Measurements from ENCODE around the gene SUSD4. TPM values are rescaled to one million over a fixed set of nuclear protein-coding genes. Genes with fewer than 3 reads are reported as not detected.
A peak's percentile ranks its signal among the peaks of the same experiment; 100 is the strongest.

Gene SUSD4
- total RNA-seq, 5 donors from 2014 or later (not counting 1 experiment from before 2014, with no cell fraction given): 1.3 to 16.7 (median 6.4) TPM

DNA sequence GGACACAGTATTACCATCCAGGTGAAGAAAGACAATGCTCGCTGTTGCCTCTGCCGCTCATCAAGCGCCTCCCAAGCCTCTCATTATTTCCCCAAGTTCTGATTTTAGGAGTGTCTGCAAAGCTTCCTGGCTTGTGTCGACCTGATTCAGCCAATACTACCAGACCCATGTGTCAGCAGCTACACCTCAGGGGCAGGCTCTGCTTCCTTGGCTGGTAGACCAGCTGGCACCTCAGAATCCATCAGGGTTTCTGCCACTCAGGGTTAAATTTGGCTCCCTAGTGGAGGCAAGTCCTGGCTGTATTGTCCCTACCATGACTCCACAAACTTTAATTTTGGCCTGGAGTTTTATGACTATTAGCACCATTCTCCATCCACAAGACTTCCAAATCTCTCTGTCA, 35.4 kb downstream of the SUSD4 start:
- Mint-ChIP-seq H3K9me3 (no peaks in the 10 kb centered on the region), H3K27me3 (no peaks in the 10 kb centered on the region), H3K4me1 (peaks cover 16 to 27% (median 17%) of the 10 kb centered on the region in 3 donors), H3K36me3 (no peaks in the 10 kb centered on the region), H3K4me3 (no peak overlapping the region), H3K27ac (no peak overlapping the region)
- no peak for DNase-seq
- Histone ChIP-seq H3K36me3 (ENCODE audit: control insufficient read depth in 2 of 2, extremely low read depth in 1 of 2, insufficient read depth in 1 of 2, low read length in 1 of 2) (peaks cover 0 to 2% of the 10 kb centered on the region in 2 donors), H3K27ac (ENCODE audit: low read length) (no peak overlapping the region), H3K27me3 (replicated peaks in 1 of 2; ENCODE audit: control insufficient read depth in 2 of 2, extremely low read depth in 1 of 2, insufficient read depth in 2 of 2, low read length in 1 of 2) (peaks cover 0 to under 1% of the 10 kb centered on the region in 2 experiments), H3K9me3 (no peaks in the 10 kb centered on the region), H3K4me1 (ENCODE audit: control insufficient read depth in 1 of 2, extremely low read depth in 1 of 2, insufficient read depth in 2 of 2, low read length in 2 of 2) (peaks cover 15 to 16% of the 10 kb centered on the region in 2 experiments), H3K4me3 (ENCODE audit: control insufficient read depth in 1 of 2, extremely low read depth in 1 of 2, low read length in 1 of 2) (no peak overlapping the region)
- no peak for ATAC-seq (replicated peaks in 1 of 4)
- ChIA-PET CTCF (no interaction called here), POLR2A (interaction anchor here in 1 of 2 donors (0.6 kb wide), 1 partner anchor 163 kb away, joined by 3 read pairs; no protein-coding TSS in a partner anchor)
- 74% methylated on average over 4 of the region's 4 CpGs for WGBS (ENCODE audit: insufficient coverage)

DNA sequence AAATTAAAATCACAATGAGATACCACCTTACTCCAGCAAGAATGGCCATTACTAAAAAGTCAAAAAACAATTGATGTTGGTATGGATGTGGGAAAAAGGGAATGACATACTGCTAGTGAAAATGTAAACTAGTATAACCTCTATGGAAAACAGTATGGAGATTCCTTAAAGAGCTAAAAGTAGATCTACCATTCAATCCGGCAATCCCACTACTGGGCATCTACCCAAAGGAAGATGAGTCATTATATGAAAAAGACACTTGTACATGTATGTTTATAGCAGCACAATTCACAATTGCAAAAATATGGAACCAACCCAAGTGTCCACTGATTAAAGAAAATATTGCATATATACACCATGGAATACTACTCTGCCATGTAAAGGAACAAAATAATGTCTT, 37.2 kb downstream of the SUSD4 start:
- DNase-seq: no peak
- Mint-ChIP-seq H3K36me3 (no peaks in the 10 kb centered on the region), H3K4me1 (peaks cover 31 to 41% (median 31%) of the 10 kb centered on the region in 3 donors), H3K4me3 (no peak overlapping the region), H3K27ac (no peak overlapping the region), H3K27me3 (no peaks in the 10 kb centered on the region), H3K9me3 (no peaks in the 10 kb centered on the region)
- peaks cover 21 to 26% of the 10 kb centered on the region in 2 experiments for H3K4me1 ChIP-seq (ENCODE audit: control insufficient read depth in 1 of 2, extremely low read depth in 1 of 2, insufficient read depth in 2 of 2, low read length in 2 of 2)
- H3K27me3 ChIP-seq (replicated peaks in 1 of 2; ENCODE audit: control insufficient read depth in 2 of 2, extremely low read depth in 1 of 2, insufficient read depth in 2 of 2, low read length in 1 of 2): peaks cover 0 to 4% of the 10 kb centered on the region in 2 experiments
- H3K27ac ChIP-seq (ENCODE audit: low read length): no peak overlapping the region
- peaks cover 0 to 2% of the 10 kb centered on the region in 2 donors for H3K36me3 ChIP-seq (ENCODE audit: control insufficient read depth in 2 of 2, extremely low read depth in 1 of 2, insufficient read depth in 1 of 2, low read length in 1 of 2)
- no peak for ATAC-seq (replicated peaks in 1 of 4)
- POLR2A ChIA-PET: no interaction called here
- H3K9me3 ChIP-seq: no peaks in the 10 kb centered on the region
- WGBS (ENCODE audit: insufficient coverage): no CpG with 5 or more reads among the region's 1 CpG
- CTCF ChIA-PET: no interaction called here
- no peak overlapping the region for H3K4me3 ChIP-seq (ENCODE audit: control insufficient read depth in 1 of 2, extremely low read depth in 1 of 2, low read length in 1 of 2)

DNA sequence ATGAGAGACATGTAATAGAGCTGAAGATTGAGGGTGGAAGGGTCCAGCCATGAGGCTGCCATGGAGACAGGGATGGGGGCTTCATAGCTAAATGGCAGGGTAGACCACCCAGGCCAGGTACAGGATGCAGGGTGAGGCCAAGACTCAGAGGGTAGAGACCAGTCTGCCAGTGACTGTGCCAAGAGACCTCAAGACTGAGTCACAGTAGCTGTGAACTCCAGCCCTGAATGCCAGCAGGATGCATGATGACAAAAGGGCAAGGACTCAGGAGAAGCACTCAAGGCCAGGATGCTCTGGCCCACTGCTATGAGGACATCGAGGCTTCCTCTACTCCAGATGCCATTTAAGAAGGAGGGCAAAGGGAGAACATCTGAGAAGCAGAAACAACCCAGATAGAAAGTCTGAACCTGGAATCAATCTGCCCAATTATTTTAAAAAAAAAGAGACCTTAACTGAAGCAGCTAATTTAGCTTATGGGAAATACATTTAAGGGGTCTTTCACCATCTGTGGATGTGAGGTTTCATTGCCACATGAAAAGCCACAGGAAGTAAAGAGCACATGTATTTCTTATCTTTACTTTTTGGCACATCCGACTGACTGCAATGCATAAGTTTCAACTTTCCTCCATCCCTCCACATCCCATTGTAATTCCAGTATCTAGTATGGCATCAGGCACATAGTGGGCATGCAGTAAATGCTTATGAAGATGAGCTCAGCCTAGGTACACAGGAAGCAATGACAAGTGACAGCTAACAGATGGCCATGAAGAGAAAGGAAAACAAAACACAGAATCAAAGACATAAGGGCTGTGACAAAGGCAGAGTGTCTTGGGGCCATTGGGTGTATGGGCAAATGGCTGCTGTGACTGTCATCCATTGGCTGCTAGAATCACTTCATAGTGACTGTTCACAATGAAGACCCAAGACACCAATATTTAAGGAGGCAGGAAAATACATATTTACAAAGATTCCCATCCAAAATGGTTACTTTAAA, 40.2 kb downstream of the SUSD4 start:
- ChIA-PET CTCF (interaction anchor here in 1 of 2 donors (0.6 kb wide), 1 partner anchor 876 kb away, joined by 6 read pairs; no protein-coding TSS in a partner anchor), POLR2A (interaction anchor here in 1 of 2 donors (0.6 kb wide), 1 partner anchor 40 kb away, joined by 3 read pairs; the partner anchor contains the start of gene SUSD4)
- ATAC-seq (replicated peaks in 1 of 4) (peak in 3 of 4 experiments; percentile 48 to 56 (median 53)), DNase-seq (peak in 1 of 35 experiments; percentile 9)
- peaks cover 23 to 31% (median 24%) of the 10 kb centered on the region in 3 donors for H3K4me1 Mint-ChIP-seq
- no peaks in the 10 kb centered on the region for H3K27me3 Mint-ChIP-seq
- H3K9me3 Mint-ChIP-seq: no peaks in the 10 kb centered on the region
- H3K36me3 Mint-ChIP-seq: peaks cover 3% of the 10 kb centered on the region
- Histone ChIP-seq H3K4me3 (ENCODE audit: control insufficient read depth in 1 of 2, extremely low read depth in 1 of 2, low read length in 1 of 2) (no peak overlapping the region), H3K27ac (ENCODE audit: low read length) (no peak overlapping the region), H3K36me3 (ENCODE audit: control insufficient read depth in 2 of 2, extremely low read depth in 1 of 2, insufficient read depth in 1 of 2, low read length in 1 of 2) (peaks cover 0 to 2% of the 10 kb centered on the region in 2 donors), H3K4me1 (ENCODE audit: control insufficient read depth in 1 of 2, extremely low read depth in 1 of 2, insufficient read depth in 2 of 2, low read length in 2 of 2) (peaks cover 12 to 22% of the 10 kb centered on the region in 2 experiments), H3K9me3 (no peaks in the 10 kb centered on the region), H3K27me3 (replicated peaks in 1 of 2; ENCODE audit: control insufficient read depth in 2 of 2, extremely low read depth in 1 of 2, insufficient read depth in 2 of 2, low read length in 1 of 2) (peaks cover 0 to 4% of the 10 kb centered on the region in 2 experiments)
- H3K27ac Mint-ChIP-seq: peak overlapping the region in 1 of 2 donors; percentile 66
- no CpG with 5 or more reads among the region's 2 CpGs for WGBS (ENCODE audit: insufficient coverage)
- peak overlapping the region in 2 of 3 donors; percentile 18 to 42 for H3K4me3 Mint-ChIP-seq

DNA sequence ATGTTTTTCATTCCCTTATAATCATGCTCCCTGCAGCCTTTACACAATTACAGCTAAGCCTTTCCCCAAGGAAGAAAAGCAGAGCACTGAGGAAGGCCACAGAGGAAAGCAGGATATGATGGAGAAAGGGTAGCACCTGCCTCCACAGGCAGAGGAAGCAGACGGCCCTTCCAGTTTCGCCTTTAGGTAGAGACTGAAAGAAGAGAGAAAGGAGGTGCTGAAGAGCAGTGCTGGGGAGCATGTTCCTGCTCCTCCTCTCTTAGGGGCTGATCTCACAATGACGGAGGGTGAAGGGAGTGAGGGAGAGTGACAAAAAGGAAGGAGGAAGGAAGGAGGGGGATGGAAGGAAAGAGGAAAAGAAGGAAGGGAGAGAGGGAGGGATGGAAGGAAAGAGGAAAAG, 41.1 kb downstream of the SUSD4 start:
- H3K9me3 Mint-ChIP-seq: no peaks in the 10 kb centered on the region
- ATAC-seq (replicated peaks in 1 of 4): no peak
- peak overlapping the region in 1 of 2 donors; percentile 24 for H3K27ac Mint-ChIP-seq
- H3K27me3 Mint-ChIP-seq: no peaks in the 10 kb centered on the region
- peaks cover 3% of the 10 kb centered on the region for H3K36me3 Mint-ChIP-seq
- Histone ChIP-seq H3K4me3 (ENCODE audit: control insufficient read depth in 1 of 2, extremely low read depth in 1 of 2, low read length in 1 of 2) (no peak overlapping the region), H3K27ac (ENCODE audit: low read length) (no peak overlapping the region), H3K9me3 (no peaks in the 10 kb centered on the region), H3K27me3 (replicated peaks in 1 of 2; ENCODE audit: control insufficient read depth in 2 of 2, extremely low read depth in 1 of 2, insufficient read depth in 2 of 2, low read length in 1 of 2) (peaks cover 0 to 4% of the 10 kb centered on the region in 2 experiments), H3K36me3 (ENCODE audit: control insufficient read depth in 2 of 2, extremely low read depth in 1 of 2, insufficient read depth in 1 of 2, low read length in 1 of 2) (peaks cover 0 to 2% of the 10 kb centered on the region in 2 donors), H3K4me1 (ENCODE audit: control insufficient read depth in 1 of 2, extremely low read depth in 1 of 2, insufficient read depth in 2 of 2, low read length in 2 of 2) (peaks cover 12 to 22% of the 10 kb centered on the region in 2 experiments)
- no peak for DNase-seq
- ChIA-PET POLR2A (no interaction called here), CTCF (interaction anchor here in 1 of 2 donors (0.6 kb wide), 1 partner anchor 856 kb away, joined by 4 read pairs; no protein-coding TSS in a partner anchor)
- H3K4me1 Mint-ChIP-seq: peaks cover 23 to 31% (median 24%) of the 10 kb centered on the region in 3 donors
- 50% methylated on average over 3 of the region's 3 CpGs for WGBS (ENCODE audit: insufficient coverage)
- peak overlapping the region in 1 of 3 donors; percentile 52 for H3K4me3 Mint-ChIP-seq

DNA sequence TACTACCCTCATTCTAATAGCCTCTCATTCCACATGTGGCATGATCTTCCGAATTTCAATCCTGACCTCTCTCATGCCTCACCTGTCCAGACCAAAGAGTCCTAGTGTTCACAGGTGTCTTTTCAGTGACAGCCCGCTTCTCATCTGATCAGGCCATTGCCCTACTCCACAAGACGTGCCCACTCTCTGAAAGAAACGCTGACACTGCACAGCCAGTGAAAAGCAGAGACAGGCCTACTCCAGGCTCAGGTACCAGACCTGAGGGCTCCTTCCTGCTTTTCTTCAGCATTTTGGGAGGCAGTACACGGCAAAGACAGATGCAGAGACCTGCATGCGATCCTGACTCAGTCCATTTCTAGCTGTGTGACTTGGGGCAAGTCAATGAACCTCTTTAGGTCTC, 43.0 kb downstream of the SUSD4 start:
- 79% methylated on average over 4 of the region's 6 CpGs for WGBS (ENCODE audit: insufficient coverage)
- H3K4me3 ChIP-seq (ENCODE audit: control insufficient read depth in 1 of 2, extremely low read depth in 1 of 2, low read length in 1 of 2): no peak overlapping the region
- peaks cover 25 to 37% (median 31%) of the 10 kb centered on the region in 3 donors for H3K4me1 Mint-ChIP-seq
- H3K27me3 ChIP-seq (replicated peaks in 1 of 2; ENCODE audit: control insufficient read depth in 2 of 2, extremely low read depth in 1 of 2, insufficient read depth in 2 of 2, low read length in 1 of 2): peaks cover 0 to 4% of the 10 kb centered on the region in 2 experiments
- H3K36me3 Mint-ChIP-seq: peaks cover 3% of the 10 kb centered on the region
- no peak for ATAC-seq (replicated peaks in 1 of 4)
- POLR2A ChIA-PET: no interaction called here
- H3K36me3 ChIP-seq (ENCODE audit: control insufficient read depth in 2 of 2, extremely low read depth in 1 of 2, insufficient read depth in 1 of 2, low read length in 1 of 2): peaks cover 0 to 2% of the 10 kb centered on the region in 2 donors
- no peak overlapping the region for H3K4me3 Mint-ChIP-seq
- CTCF ChIA-PET: no interaction called here
- peaks cover 14 to 23% of the 10 kb centered on the region in 2 experiments for H3K4me1 ChIP-seq (ENCODE audit: control insufficient read depth in 1 of 2, extremely low read depth in 1 of 2, insufficient read depth in 2 of 2, low read length in 2 of 2)
- no peak overlapping the region for H3K27ac Mint-ChIP-seq
- H3K27me3 Mint-ChIP-seq: no peaks in the 10 kb centered on the region
- no peak overlapping the region for H3K27ac ChIP-seq (ENCODE audit: low read length)
- no peaks in the 10 kb centered on the region for H3K9me3 Mint-ChIP-seq
- DNase-seq: no peak
- no peaks in the 10 kb centered on the region for H3K9me3 ChIP-seq

DNA sequence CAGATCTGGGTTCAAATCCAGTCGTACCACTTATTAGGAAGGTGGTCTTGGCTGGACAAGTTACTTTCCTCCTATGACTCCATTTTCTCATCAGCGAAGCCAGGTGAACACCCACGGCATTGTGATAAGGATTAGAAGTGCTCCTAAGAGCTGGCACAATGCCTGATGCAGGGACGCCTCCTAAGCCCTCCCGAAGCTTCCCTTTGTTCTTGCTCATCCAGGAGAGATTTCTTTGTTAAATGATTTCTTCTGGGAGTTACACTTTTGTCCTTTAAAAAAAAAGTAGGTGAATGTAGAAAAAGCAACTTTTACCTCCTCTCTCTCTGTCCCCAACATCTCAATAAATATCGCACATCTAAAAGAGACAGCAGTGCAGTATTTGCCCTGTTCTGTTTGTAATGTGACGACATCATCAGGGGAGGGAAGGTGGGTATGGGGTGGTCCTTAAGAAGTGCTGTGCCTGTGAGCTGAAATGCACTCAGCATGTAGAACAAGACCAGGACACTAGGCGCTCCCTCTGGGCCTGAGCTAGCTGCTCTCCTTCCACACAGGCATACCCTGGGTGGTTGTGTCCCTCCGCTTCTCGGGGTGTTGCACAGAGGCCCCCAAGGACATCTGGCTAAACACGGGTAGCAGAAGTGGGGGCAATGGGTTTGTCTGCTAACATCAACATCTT, 43.9 kb downstream of the SUSD4 start:
- Histone ChIP-seq H3K36me3 (ENCODE audit: control insufficient read depth in 2 of 2, extremely low read depth in 1 of 2, insufficient read depth in 1 of 2, low read length in 1 of 2) (peaks cover 0 to 2% of the 10 kb centered on the region in 2 donors), H3K27me3 (replicated peaks in 1 of 2; ENCODE audit: control insufficient read depth in 2 of 2, extremely low read depth in 1 of 2, insufficient read depth in 2 of 2, low read length in 1 of 2) (peaks cover 0 to 4% of the 10 kb centered on the region in 2 experiments), H3K4me1 (ENCODE audit: control insufficient read depth in 1 of 2, extremely low read depth in 1 of 2, insufficient read depth in 2 of 2, low read length in 2 of 2) (peaks cover 19 to 27% of the 10 kb centered on the region in 2 experiments), H3K27ac (ENCODE audit: low read length) (no peak overlapping the region), H3K4me3 (ENCODE audit: control insufficient read depth in 1 of 2, extremely low read depth in 1 of 2, low read length in 1 of 2) (no peak overlapping the region), H3K9me3 (no peaks in the 10 kb centered on the region)
- Mint-ChIP-seq H3K36me3 (peaks cover 3% of the 10 kb centered on the region), H3K9me3 (no peaks in the 10 kb centered on the region), H3K4me3 (no peak overlapping the region), H3K27ac (no peak overlapping the region), H3K27me3 (no peaks in the 10 kb centered on the region), H3K4me1 (peaks cover 30 to 45% (median 38%) of the 10 kb centered on the region in 3 donors)
- ChIA-PET CTCF (interaction anchor here in 1 of 2 donors (0.6 kb wide), 1 partner anchor 10 kb away, joined by 4 read pairs; no protein-coding TSS in a partner anchor), POLR2A (no interaction called here)
- DNase-seq (no peak), ATAC-seq (replicated peaks in 1 of 4) (no peak)
- WGBS (ENCODE audit: insufficient coverage): 67% methylated on average over 1 of the region's 11 CpGs
